GM12891 (cell line): Measurements from ENCODE around the gene HES7.

Experiments used
- POLR2A ChIP-seq: IDR thresholded peaks from 2 replicates; pipeline ENCODE4 v1.6.1; 2011; ENCODE audit warnings: low read depth, low read length, control low read depth
- POLR2AphosphoS5 ChIP-seq: IDR thresholded peaks from 2 replicates; pipeline ENCODE4 v1.6.1; 2011; ENCODE audit warnings: low read depth, low read length, control low read depth

GRCh38 chr17:8167526-8167925 lies 43.6 kb upstream of the HES7 start:
- TF ChIP-seq POLR2AphosphoS5 (no peak), POLR2A (no peak)
